MM.1S (cell line): ENCODE measurements around the gene KHDC4.

Experiments used
- EZH2 ChIP-seq: fragments of 300-600 bp; sonication (generic); optimal IDR thresholded peaks from 2 replicates; pipeline ENCODE3; 2017; ENCODE audit warnings: low read depth, mild to moderate bottlenecking, antibody characterized with exemption, low read length, mixed read lengths
- TF ChIP-seq, protein P1 (sequence below): fragments of 300-600 bp; sonication (generic); IDR thresholded peaks from 2 replicates; pipeline ENCODE4 v1.5.1; 2016; ENCODE audit warnings: antibody characterized with exemption, low read length, mixed read lengths

DNA sequence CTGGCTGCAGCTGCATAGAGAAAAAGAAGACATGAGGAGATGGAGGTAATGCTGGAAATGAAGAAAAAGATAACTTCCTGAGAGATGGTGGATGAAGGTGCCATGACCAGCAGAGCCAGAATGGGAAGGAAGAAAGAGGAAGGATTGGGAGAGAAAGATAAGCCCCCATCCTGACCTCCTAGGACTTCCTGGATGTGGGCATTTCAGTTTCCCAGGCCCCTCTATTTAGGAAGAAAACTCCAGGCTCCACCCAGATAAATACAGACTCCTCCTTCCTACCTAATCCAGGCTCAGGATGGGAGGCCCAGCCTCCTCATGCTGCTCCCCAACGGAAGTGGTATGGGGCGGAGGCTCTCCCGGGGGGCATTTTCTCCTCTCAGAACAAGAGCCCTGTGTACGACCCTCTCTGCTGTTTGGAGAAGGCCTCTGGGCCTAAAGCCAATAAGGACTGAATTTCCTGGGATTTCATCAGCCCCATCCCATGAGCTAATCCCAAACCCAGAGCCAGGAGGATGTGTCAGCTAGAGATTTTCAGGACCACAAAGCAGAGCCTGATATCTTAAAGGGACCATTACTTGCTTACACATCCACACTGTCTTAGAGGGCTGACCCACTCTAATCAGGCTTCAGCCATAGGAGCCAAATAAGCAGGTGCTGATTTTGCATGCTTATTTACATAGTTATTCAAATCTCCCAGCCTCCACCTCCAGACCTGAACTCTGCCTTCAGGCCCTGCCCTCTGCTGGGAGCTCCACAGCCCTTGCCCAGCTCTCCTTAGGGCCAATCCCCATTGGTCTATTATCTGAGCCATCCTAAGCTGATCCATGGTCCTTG lies 49.2 kb upstream of the KHDC4 start:
- no peak for TF ChIP-seq EZH2
- TF ChIP-seq, protein P1, sequence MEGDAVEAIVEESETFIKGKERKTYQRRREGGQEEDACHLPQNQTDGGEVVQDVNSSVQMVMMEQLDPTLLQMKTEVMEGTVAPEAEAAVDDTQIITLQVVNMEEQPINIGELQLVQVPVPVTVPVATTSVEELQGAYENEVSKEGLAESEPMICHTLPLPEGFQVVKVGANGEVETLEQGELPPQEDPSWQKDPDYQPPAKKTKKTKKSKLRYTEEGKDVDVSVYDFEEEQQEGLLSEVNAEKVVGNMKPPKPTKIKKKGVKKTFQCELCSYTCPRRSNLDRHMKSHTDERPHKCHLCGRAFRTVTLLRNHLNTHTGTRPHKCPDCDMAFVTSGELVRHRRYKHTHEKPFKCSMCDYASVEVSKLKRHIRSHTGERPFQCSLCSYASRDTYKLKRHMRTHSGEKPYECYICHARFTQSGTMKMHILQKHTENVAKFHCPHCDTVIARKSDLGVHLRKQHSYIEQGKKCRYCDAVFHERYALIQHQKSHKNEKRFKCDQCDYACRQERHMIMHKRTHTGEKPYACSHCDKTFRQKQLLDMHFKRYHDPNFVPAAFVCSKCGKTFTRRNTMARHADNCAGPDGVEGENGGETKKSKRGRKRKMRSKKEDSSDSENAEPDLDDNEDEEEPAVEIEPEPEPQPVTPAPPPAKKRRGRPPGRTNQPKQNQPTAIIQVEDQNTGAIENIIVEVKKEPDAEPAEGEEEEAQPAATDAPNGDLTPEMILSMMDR = peak; percentile 61
